GM18951 (cell line): Measurements from ENCODE around the gene ZC3H15.

Experiments
- POLR2A ChIP-seq: IDR thresholded peaks from 4 replicates; pipeline ENCODE4 v1.6.1; 2011; ENCODE audit warnings: mild to moderate bottlenecking; ENCODE audit not compliant: insufficient read length, insufficient read depth; ENCODE audit errors: extremely low read depth
- in situ Hi-C: fragments of 300-500 bp; cut with MboI; formaldehyde crosslinking; loops from one replicate; pipeline ENCODE4 v1.12.0; 2022; ENCODE audit warnings: low sequenced_read_pairs, mixed read lengths, inconsistent platforms; ENCODE audit not compliant: unreplicated experiment

Gene ZC3H15

GRCh38 chr2:186477790-186478189, 8.3 kb upstream of the ZC3H15 start:
- no peak for TF ChIP-seq POLR2A
- in situ Hi-C loops, result no loop called here

GRCh38 chr2:186480991-186481390, 5.1 kb upstream of the ZC3H15 start:
- in situ Hi-C loops, result no loop called here
- no peak for TF ChIP-seq POLR2A

- in situ Hi-C loops, result no loop called here
- TF ChIP-seq POLR2A, result no peak
These were observed 1.9 kb upstream of the ZC3H15 start for GRCh38 chr2:186484062-186484735.

GRCh38 chr2:186485576-186485870, 537 bp upstream of the ZC3H15 start:
- no peak for TF ChIP-seq POLR2A
- in situ Hi-C loops, result no loop called here

- in situ Hi-C loops, result no loop called here
- TF ChIP-seq POLR2A, result no peak
These were observed 889 bp downstream of the ZC3H15 start for GRCh38 chr2:186486651-186487647.

- in situ Hi-C loops, result no loop called here
- TF ChIP-seq POLR2A, result no peak
These were observed 7.6 kb downstream of the ZC3H15 start for GRCh38 chr2:186493564-186494085.

- no peak for TF ChIP-seq POLR2A
- in situ Hi-C loops, result no loop called here
These were observed 10.3 kb downstream of the ZC3H15 start for GRCh38 chr2:186496401-186496800.

GRCh38 chr2:186497928-186498327, 11.9 kb downstream of the ZC3H15 start:
- TF ChIP-seq POLR2A, result no peak
- in situ Hi-C loops, result no loop called here

GRCh38 chr2:186498834-186499233, 12.8 kb downstream of the ZC3H15 start:
- no peak for TF ChIP-seq POLR2A
- in situ Hi-C loops, result no loop called here

- in situ Hi-C loops, result loop anchor here (10.0 kb wide), 1 partner anchor 131 kb away; no protein-coding TSS in a partner anchor
- TF ChIP-seq POLR2A, result no peak
These were observed 18.0 kb downstream of the ZC3H15 start for GRCh38 chr2:186503827-186504606.

- in situ Hi-C loops, result loop anchor here (10.0 kb wide), 1 partner anchor 127 kb away; no protein-coding TSS in a partner anchor
- TF ChIP-seq POLR2A, result no peak
These were observed 22.2 kb downstream of the ZC3H15 start for GRCh38 chr2:186508263-186508662.

- in situ Hi-C loops, result no loop called here
These were observed 29.3 kb downstream of the ZC3H15 start for GRCh38 chr2:186515376-186515775.

GRCh38 chr2:186516396-186516795, 30.3 kb downstream of the ZC3H15 start:
- in situ Hi-C loops, result no loop called here
- TF ChIP-seq POLR2A, result no peak

More at GRCh38 chr2:186515376-186515775, 29.3 kb downstream of the ZC3H15 start:
- TF ChIP-seq POLR2A, result no peak
